HEK293 (cell line): ENCODE results near the gene SLC2A4.

Source experiments
- CTCF ChIA-PET: fragments of 350-600 bp; formaldehyde crosslinking; extraction: SDS; loops from one replicate; lab custom pipeline; 2021; ENCODE audit warnings: antibody characterized with exemption; lab: Yijun Ruan, JAX
- POLR2A ChIA-PET: fragments of 300-600 bp; formaldehyde crosslinking; extraction: SDS; loops from one replicate; lab custom pipeline; 2020; ENCODE audit warnings: antibody characterized with exemption, inconsistent platforms; lab: Yijun Ruan, JAX
- H3K27ac ChIP-seq: fragments of 200-500 bp; sonication (Bioruptor generic); 2 replicates; pipeline ENCODE4 v1.5.1; 2014; ENCODE audit warnings: low read depth, low read length, control low read depth, inconsistent platforms; ENCODE audit errors: extremely low read depth
- H3K36me3 ChIP-seq, 2 experiments: fragments of 200-500 bp in 1 of 2; sonication (Bioruptor generic) in 1 of 2; 1 replicate in 1 of 2; 2 replicates in 1 of 2; pipeline ENCODE4 v1.5.1; 2014 to 2017; ENCODE audit warnings: inconsistent platforms in 2 of 2, low read length in 2 of 2; ENCODE audit not compliant: control insufficient read depth in 2 of 2, insufficient read depth in 1 of 2
- H3K4me1 ChIP-seq: fragments of 200-500 bp; sonication (Bioruptor generic); 2 replicates; pipeline ENCODE4 v1.5.1; 2014; ENCODE audit warnings: mild to moderate bottlenecking, low read length, inconsistent platforms; ENCODE audit not compliant: control insufficient read depth, insufficient read depth
- H3K4me3 ChIP-seq: 2 replicates; pipeline ENCODE4 v1.5.1; 2011; ENCODE audit warnings: low read depth, mild to moderate bottlenecking, control low read depth, low read length, moderate library complexity
- H3K9me3 ChIP-seq: fragments of 200-500 bp; sonication (Bioruptor generic); 2 replicates; pipeline ENCODE4 v1.5.1; 2014; ENCODE audit warnings: low read depth, low read length, inconsistent platforms; ENCODE audit not compliant: control insufficient read depth, insufficient read depth
- ATF2 ChIP-seq: fragments of 450-650 bp; formaldehyde crosslinking; IDR thresholded peaks from 2 replicates; pipeline ENCODE4 v1.5.1; 2016; ENCODE audit warnings: missing biosample characterization, missing genetic modification characterization, low read depth
- EGR2 ChIP-seq: fragments of 450-650 bp; formaldehyde crosslinking; IDR thresholded peaks from 2 replicates; pipeline ENCODE4 v1.5.1; 2016; ENCODE audit warnings: low read depth, missing biosample characterization, missing genetic modification characterization
- HOXA7 ChIP-seq: sonication (generic); formaldehyde crosslinking; IDR thresholded peaks from 2 replicates; pipeline ENCODE4 v1.8.1; 2022; ENCODE audit warnings: missing genetic modification reagents, borderline replicate concordance
- KLF16 ChIP-seq: fragments of 450-650 bp; formaldehyde crosslinking; IDR thresholded peaks from 2 replicates; pipeline ENCODE4 v1.5.1; 2017; ENCODE audit warnings: missing biosample characterization, missing genetic modification characterization
- SETDB1 ChIP-seq: IDR thresholded peaks from one replicate; pipeline ENCODE4 v1.6.1; 2017; ENCODE audit warnings: mild to moderate bottlenecking, low read length, moderate library complexity, mixed read lengths; ENCODE audit not compliant: insufficient read length
- ZBTB11 ChIP-seq: fragments of 450-650 bp; formaldehyde crosslinking; conservative IDR thresholded peaks from 2 replicates; pipeline ENCODE4 v1.5.1; 2016; ENCODE audit warnings: low read depth, missing biosample characterization, missing genetic modification characterization
- ZBTB17 ChIP-seq: fragments of 450-650 bp; formaldehyde crosslinking; IDR thresholded peaks from 2 replicates; pipeline ENCODE4 v1.5.1; 2016; ENCODE audit warnings: missing biosample characterization, missing genetic modification characterization
- ZBTB26 ChIP-seq: fragments of 450-650 bp; formaldehyde crosslinking; optimal IDR thresholded peaks from 2 replicates; pipeline ENCODE3; 2016; ENCODE audit warnings: missing biosample characterization, mild to moderate bottlenecking, missing genetic modification characterization
- ZFHX2 ChIP-seq: fragments of 450-650 bp; formaldehyde crosslinking; conservative IDR thresholded peaks from 2 replicates; pipeline ENCODE4 v1.5.1; 2016; ENCODE audit warnings: missing biosample characterization, missing genetic modification characterization
- ZNF24 ChIP-seq: fragments of 450-650 bp; formaldehyde crosslinking; IDR thresholded peaks from 2 replicates; pipeline ENCODE4 v1.5.1; 2016; ENCODE audit warnings: missing biosample characterization, missing genetic modification characterization
- ZNF529 ChIP-seq: fragments of 450-650 bp; formaldehyde crosslinking; IDR thresholded peaks from 2 replicates; pipeline ENCODE4 v1.5.1; 2017; ENCODE audit warnings: missing genetic modification characterization, missing biosample characterization; ENCODE audit not compliant: insufficient replicate concordance
- ZNF530 ChIP-seq: fragments of 450-650 bp; formaldehyde crosslinking; IDR thresholded peaks from 2 replicates; pipeline ENCODE4 v1.5.1; 2016; ENCODE audit warnings: low read depth, missing biosample characterization, missing genetic modification characterization

SLC2A4 gene

GRCh38 chr17:7327056-7327455, 45.5 kb downstream of the SLC2A4 start (continued):
- no peak for TF ChIP-seq HOXA7 (CRISPR knock-in tag)
- no peak for TF ChIP-seq ZNF529 (tag by site-specific recombination)
- no peak for TF ChIP-seq ATF2 (tag by site-specific recombination)
- TF ChIP-seq ZNF24 (tag by site-specific recombination), result no peak
- TF ChIP-seq KLF16, result no peak

GRCh38 chr17:7327501-7327900, 46.0 kb downstream of the SLC2A4 start:
- Histone ChIP-seq H3K4me3 (no peak overlapping the region), H3K27ac (no peak overlapping the region), H3K4me1 (peaks cover 9% of the 10 kb centered on the region), H3K9me3 (no peaks in the 10 kb centered on the region), H3K36me3 (peaks cover 18 to 48% of the 10 kb centered on the region in 2 experiments)
- ChIA-PET POLR2A (interaction anchor here (0.9 kb wide), 1 partner anchor 251 kb away, joined by 4 read pairs; no protein-coding TSS in a partner anchor), CTCF (interaction anchor here (0.7 to 5.2 kb wide), 6 partner anchors 10 to 233 kb away, joined by 3 to 50 read pairs (median 4); partner anchors contain the start of genes POLR2A and SENP3)
- TF ChIP-seq ZBTB26 (peak; percentile 10), ZFHX2 (tag by site-specific recombination) (peak; percentile 21), ZBTB11 (tag by site-specific recombination) (no peak), EGR2 (tag by site-specific recombination) (0 out of 2 replicates have a peak, but pooled peaks have one; percentile 21)

- TF ChIP-seq ZNF530 (tag by site-specific recombination) (no peak), ZBTB17 (no peak), SETDB1 (no peak), ZBTB11 (tag by site-specific recombination) (peak; percentile 62; the same call in 1 of the 2 replicates)
- ChIA-PET CTCF (interaction anchor here (0.7 to 5.2 kb wide), 4 partner anchors 16 to 45 kb away, joined by 3 to 50 read pairs (median 12); no protein-coding TSS in a partner anchor), POLR2A (interaction anchor here (0.7 to 2.3 kb wide), 2 partner anchors 18 to 47 kb away, joined by 3 to 36 read pairs; partner anchors contain the start of gene SLC2A4)
- Histone ChIP-seq H3K36me3 (peaks cover 15 to 43% of the 10 kb centered on the region in 2 experiments), H3K4me3 (peak overlapping the region; percentile 64; the same call in 1 of the 2 replicates), H3K27ac (no peak overlapping the region), H3K4me1 (peaks cover 9% of the 10 kb centered on the region), H3K9me3 (no peaks in the 10 kb centered on the region)
These were observed 46.5 kb downstream of the SLC2A4 start for GRCh38 chr17:7328009-7328408.
